Ishikawa (cell line): Measurements from ENCODE around the gene TMEM223.

ENCODE experiments used
- CEBPB ChIP-seq: IDR thresholded peaks from 2 replicates; pipeline ENCODE4 v1.6.1; 2012
- CREB1 ChIP-seq: IDR thresholded peaks from 2 replicates; pipeline ENCODE4 v1.6.1; 2012; ENCODE audit warnings: low read depth
- RAD21 ChIP-seq: IDR thresholded peaks from 2 replicates; pipeline ENCODE4 v1.6.1; 2012; ENCODE audit warnings: low read depth
- TAF1 ChIP-seq: IDR thresholded peaks from 2 replicates; pipeline ENCODE4 v1.6.1; 2012; ENCODE audit warnings: low read depth, mild to moderate bottlenecking
- YY1 ChIP-seq: IDR thresholded peaks from 2 replicates; pipeline ENCODE4 v1.6.1; 2012; ENCODE audit warnings: low read depth
- TF ChIP-seq, protein P1 (sequence below): IDR thresholded peaks from 2 replicates; pipeline ENCODE4 v1.6.1; 2012
- TF ChIP-seq, protein P2 (sequence below): IDR thresholded peaks from 2 replicates; pipeline ENCODE4 v1.6.1; 2012

DNA sequence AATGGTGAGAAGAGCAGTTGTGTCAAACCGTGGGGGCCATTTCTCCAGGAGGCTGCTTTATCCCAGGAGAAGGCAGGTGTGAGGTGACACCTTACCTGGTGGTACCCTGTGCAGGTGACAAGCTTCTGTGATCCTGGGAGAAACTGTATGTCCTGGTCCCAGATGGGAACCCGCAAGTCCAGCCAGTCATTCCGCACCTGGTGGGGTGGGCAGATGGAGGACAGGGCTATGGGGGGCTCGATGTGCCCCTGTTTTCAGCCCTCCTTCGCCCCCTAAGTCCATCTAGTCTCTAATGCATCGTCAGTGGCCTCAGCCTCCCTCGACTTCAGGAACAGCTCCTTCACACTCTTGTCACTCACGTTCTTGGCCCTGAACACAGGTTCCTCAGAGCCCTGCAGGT lies 43.5 kb upstream of the TMEM223 start:
- TF ChIP-seq TAF1 (no peak), YY1 (no peak), RAD21 (no peak), CEBPB (no peak), CREB1 (no peak)
- TF ChIP-seq, protein P1, sequence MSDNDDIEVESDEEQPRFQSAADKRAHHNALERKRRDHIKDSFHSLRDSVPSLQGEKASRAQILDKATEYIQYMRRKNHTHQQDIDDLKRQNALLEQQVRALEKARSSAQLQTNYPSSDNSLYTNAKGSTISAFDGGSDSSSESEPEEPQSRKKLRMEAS, result no peak
- TF ChIP-seq, protein P2, sequence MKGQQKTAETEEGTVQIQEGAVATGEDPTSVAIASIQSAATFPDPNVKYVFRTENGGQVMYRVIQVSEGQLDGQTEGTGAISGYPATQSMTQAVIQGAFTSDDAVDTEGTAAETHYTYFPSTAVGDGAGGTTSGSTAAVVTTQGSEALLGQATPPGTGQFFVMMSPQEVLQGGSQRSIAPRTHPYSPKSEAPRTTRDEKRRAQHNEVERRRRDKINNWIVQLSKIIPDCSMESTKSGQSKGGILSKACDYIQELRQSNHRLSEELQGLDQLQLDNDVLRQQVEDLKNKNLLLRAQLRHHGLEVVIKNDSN, result no peak
